Prostate gland (tissue), 2 donors: ENCODE measurements around the gene RBM20. TPM values are rescaled to one million over a fixed set of nuclear protein-coding genes. Genes with fewer than 3 reads are reported as not detected.

Experiments
- DNase-seq: peaks from one replicate; pipeline ENCODE4 v3.0.0-alpha.2; 2019; ENCODE audit warnings: low spot score
- H3K27ac ChIP-seq, 2 donors: fragments of 200-600 bp; sonication (generic); 2 replicates each; pipeline ENCODE4 v1.5.1; 2017 to 2019
- H3K27me3 ChIP-seq: fragments of 200-600 bp; sonication (generic); replicated peaks from 2 replicates; pipeline ENCODE4 v1.5.1; 2019; ENCODE audit not compliant: insufficient read depth
- H3K36me3 ChIP-seq, 2 donors: fragments of 200-600 bp; sonication (generic); 1 replicate in 1 of 2; 2 replicates in 1 of 2; pipeline versions ENCODE4 v1.5.1 to v1.8.1; 2017 to 2019
- H3K4me1 ChIP-seq: fragments of 200-600 bp; sonication (generic); replicated peaks from 2 replicates; pipeline ENCODE4 v1.5.1; 2019
- H3K4me3 ChIP-seq, 2 donors: fragments of 200-600 bp; sonication (generic); 2 replicates each; pipeline ENCODE4 v1.5.1; 2017 to 2019
- H3K9me3 ChIP-seq: fragments of 200-600 bp; sonication (generic); 2 replicates; pipeline ENCODE4 v1.5.1; 2017
- POLR2A ChIP-seq: fragments of 450-650 bp; IDR thresholded peaks from one replicate; pipeline ENCODE4 v1.6.1; 2016; ENCODE audit warnings: antibody characterized with exemption, mild to moderate bottlenecking
- POLR2AphosphoS5 ChIP-seq: sonication (generic); formaldehyde crosslinking; IDR thresholded peaks from one replicate; pipeline ENCODE4 v1.6.1; 2017; ENCODE audit warnings: antibody characterized with exemption
- WGBS: methylation state at CpG from one replicate; pipeline ENCODE4 v1.1.5; 2018; 5-methylcytosine and 5-hydroxymethylcytosine counted together
- intact Hi-C: fragments of 100-400 bp; cut with DNase I; formaldehyde crosslinking; loops from one replicate; pipeline ENCODE4 v1.14.2; 2022
- total RNA-seq, 2 donors: library from RNA; depleted of rRNA; stranded (reverse); fragments of >200 nt; gene quantifications; one replicate each; pipeline ENCODE4 v1.1.0, GENCODE V29; 2016
- TF ChIP-seq, protein P1 (sequence below), 4 experiments: fragments of 200-600 bp in 2 of 4; fragments of 450-650 bp in 2 of 4; sonication (generic) in 2 of 4; IDR thresholded peaks; 1 replicate in 3 of 4; 2 replicates in 1 of 4; pipeline ENCODE4 v1.5.1; 2016 to 2019; ENCODE audit warnings: antibody characterized with exemption in 4 of 4, mild to moderate bottlenecking in 2 of 4, moderate library complexity in 2 of 4

The RBM20 gene
- total RNA-seq, 2 donors from 2014 or later: 0.41 to 2.8 TPM

DNA sequence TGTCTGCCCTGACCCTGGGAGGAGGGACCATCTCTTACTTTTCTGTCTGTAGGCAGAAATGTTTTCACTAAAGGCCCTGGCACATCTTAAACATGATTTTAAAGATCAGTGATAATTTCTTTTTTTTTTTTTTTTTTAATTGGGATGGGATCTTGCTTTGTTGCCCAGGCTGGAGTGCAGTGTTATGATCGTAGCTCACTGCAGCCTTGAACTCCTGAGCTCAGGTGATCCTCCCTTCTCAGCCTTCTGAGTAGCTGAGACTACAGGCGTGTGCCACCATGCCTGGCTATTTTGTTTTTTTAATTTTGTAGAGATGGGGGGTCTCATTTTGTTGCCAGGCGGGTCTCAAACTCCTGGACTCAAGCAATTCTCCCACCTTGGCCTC lies 65.3 kb downstream of the RBM20 start:
- H3K27me3 ChIP-seq: no peaks in the 10 kb centered on the region
- H3K4me1 ChIP-seq: no peaks in the 10 kb centered on the region
- no peaks in the 10 kb centered on the region for H3K36me3 ChIP-seq
- no peak overlapping the region for H3K27ac ChIP-seq
- H3K4me3 ChIP-seq: no peak overlapping the region
- TF ChIP-seq, protein P1, sequence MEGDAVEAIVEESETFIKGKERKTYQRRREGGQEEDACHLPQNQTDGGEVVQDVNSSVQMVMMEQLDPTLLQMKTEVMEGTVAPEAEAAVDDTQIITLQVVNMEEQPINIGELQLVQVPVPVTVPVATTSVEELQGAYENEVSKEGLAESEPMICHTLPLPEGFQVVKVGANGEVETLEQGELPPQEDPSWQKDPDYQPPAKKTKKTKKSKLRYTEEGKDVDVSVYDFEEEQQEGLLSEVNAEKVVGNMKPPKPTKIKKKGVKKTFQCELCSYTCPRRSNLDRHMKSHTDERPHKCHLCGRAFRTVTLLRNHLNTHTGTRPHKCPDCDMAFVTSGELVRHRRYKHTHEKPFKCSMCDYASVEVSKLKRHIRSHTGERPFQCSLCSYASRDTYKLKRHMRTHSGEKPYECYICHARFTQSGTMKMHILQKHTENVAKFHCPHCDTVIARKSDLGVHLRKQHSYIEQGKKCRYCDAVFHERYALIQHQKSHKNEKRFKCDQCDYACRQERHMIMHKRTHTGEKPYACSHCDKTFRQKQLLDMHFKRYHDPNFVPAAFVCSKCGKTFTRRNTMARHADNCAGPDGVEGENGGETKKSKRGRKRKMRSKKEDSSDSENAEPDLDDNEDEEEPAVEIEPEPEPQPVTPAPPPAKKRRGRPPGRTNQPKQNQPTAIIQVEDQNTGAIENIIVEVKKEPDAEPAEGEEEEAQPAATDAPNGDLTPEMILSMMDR (IDR thresholded peaks at IDR 0.05): no peak
- TF ChIP-seq POLR2AphosphoS5 (no peak), POLR2A (no peak)
- no peaks in the 10 kb centered on the region for H3K9me3 ChIP-seq
- DNase-seq: no peak
- intact Hi-C loops: no loop called here
- 95% methylated on average over 3 of the region's 3 CpGs for WGBS

DNA sequence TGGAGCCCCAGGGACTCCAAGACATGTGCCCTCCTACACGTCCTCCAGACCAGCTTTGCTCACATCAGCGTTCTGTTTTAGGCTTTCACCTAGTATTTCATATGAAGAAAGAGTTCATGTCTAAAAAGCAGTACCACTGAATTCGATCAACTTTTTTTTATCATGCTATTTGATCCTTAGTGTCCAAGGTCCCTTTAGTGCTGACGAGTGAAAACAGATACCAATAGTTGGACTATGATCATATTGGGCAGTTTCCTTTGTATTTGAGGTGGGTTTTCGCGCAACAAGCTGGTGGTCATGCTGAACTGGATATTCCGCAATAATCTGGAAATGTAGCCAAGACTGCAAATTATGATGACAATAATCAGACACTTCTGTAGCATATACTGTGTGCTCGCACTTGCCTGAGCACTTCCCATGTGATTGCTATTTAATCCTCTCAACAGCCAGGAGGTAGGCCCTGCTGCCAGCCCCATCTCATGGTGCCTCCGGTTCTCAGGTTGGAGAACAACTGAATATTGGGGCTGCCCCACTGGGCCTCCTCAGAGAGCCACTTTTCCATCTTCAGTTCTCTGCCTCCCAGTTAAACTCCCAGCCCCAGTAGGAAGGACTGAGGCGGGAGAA lies 65.9 kb downstream of the RBM20 start:
- Histone ChIP-seq H3K36me3 (no peaks in the 10 kb centered on the region), H3K27me3 (no peaks in the 10 kb centered on the region), H3K9me3 (no peaks in the 10 kb centered on the region), H3K4me3 (no peak overlapping the region), H3K4me1 (no peaks in the 10 kb centered on the region), H3K27ac (no peak overlapping the region)
- intact Hi-C loops: no loop called here
- WGBS: 93% methylated on average over 10 of the region's 10 CpGs
- no peak for DNase-seq
- no peak for TF ChIP-seq POLR2A
- no peak for TF ChIP-seq POLR2AphosphoS5
- TF ChIP-seq, protein P1 (IDR thresholded peaks at IDR 0.05): no peak

DNA sequence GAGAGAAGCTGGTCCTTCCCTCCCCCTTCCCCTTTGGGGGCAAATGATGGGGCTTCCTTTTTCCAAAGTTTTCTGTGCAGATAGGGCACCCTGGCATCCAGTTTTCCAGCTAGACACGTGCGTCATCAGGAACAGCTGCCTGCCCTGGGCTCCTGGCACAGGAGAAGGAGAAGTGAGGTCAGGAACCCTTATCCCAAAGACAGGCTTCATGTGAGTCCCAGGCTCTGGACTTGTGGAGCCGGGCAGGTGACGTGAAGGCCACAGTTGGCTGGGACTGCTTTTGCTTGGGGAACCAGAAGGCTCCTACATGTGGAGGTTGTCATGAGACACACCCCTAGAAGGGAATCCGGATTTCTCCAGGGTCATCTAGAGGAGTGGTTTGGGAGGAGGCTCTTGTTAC lies 66.5 kb downstream of the RBM20 start:
- H3K4me3 ChIP-seq: no peak overlapping the region
- TF ChIP-seq POLR2A: no peak
- TF ChIP-seq POLR2AphosphoS5: no peak
- TF ChIP-seq, protein P1 (IDR thresholded peaks at IDR 0.05): no peak
- no peaks in the 10 kb centered on the region for H3K27me3 ChIP-seq
- H3K27ac ChIP-seq: no peak overlapping the region
- intact Hi-C loops: no loop called here
- 86% methylated on average over 5 of the region's 5 CpGs for WGBS
- no peaks in the 10 kb centered on the region for H3K36me3 ChIP-seq
- DNase-seq: no peak
- no peaks in the 10 kb centered on the region for H3K9me3 ChIP-seq
- H3K4me1 ChIP-seq: no peaks in the 10 kb centered on the region

DNA sequence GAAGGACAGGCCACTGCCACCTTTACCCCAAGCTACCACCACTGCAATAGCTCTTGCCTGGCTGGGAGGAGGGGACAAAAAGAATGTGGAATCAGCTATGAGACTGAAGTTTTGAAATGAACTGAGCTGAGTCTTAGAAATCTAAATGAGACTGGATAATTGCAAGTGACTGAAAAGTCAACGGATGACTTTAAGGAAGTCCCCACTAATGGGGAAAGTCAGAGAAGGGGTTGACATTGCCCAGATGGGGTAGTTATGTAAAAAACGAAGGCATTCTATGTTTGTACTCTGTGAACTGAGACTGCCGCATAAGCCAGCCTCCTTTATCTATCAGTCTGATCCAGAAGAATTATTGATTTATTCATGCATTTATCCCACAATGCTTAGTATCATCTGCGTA lies 67.2 kb downstream of the RBM20 start:
- no peaks in the 10 kb centered on the region for H3K36me3 ChIP-seq
- H3K27me3 ChIP-seq: no peaks in the 10 kb centered on the region
- no peaks in the 10 kb centered on the region for H3K9me3 ChIP-seq
- intact Hi-C loops: no loop called here
- no peak for TF ChIP-seq POLR2A
- no peak overlapping the region for H3K4me3 ChIP-seq
- DNase-seq: no peak
- H3K27ac ChIP-seq: no peak overlapping the region
- no peaks in the 10 kb centered on the region for H3K4me1 ChIP-seq
- 75% methylated on average over 4 of the region's 4 CpGs for WGBS

DNA sequence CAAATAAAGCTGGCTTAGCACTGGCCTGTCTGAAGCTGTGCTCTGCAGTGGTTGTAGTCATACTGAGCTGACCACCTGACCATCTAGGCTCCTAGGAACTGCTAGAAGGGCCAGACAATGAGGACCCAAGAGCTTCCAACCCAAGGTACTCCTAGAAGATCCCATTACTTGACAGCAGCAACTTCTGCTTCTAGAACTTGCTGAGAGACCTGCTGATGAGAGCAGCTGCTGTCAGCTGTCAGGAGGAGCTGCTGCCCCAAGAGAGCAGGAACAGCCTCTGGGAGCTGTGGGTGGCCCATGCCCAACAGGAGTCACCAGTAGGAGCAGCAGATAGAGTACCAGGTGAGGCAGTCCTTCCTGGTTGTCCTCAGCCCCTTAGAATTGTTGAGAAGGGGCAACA lies 70.2 kb downstream of the RBM20 start:
- no peaks in the 10 kb centered on the region for H3K9me3 ChIP-seq
- H3K4me1 ChIP-seq: no peaks in the 10 kb centered on the region
- intact Hi-C loops: no loop called here
- TF ChIP-seq POLR2AphosphoS5 (no peak), POLR2A (no peak)
- TF ChIP-seq, protein P1 (IDR thresholded peaks at IDR 0.05): no peak
- H3K27me3 ChIP-seq: no peaks in the 10 kb centered on the region
- H3K4me3 ChIP-seq: no peak overlapping the region
- no peaks in the 10 kb centered on the region for H3K36me3 ChIP-seq
- no peak for DNase-seq
- no peak overlapping the region for H3K27ac ChIP-seq
